ENCODE results near the gene C1QTNF9.

DNA sequence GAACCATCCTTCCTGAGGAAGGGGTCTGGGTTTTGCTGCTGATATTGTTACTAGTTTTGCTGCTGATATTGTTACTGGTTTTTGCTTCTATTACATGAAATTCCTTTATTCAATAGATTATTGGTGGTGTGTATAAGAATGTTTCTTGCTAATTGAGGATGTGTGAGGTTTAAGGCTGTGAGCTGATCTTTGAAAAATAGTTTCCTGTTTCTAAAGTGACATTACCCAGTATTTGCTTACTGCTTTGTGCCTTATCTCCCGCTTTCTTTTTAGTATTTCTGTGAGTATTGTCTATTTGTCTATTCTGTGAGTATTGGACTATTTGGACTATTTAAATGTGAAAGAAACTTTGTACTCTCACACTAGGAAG is 38.2 kb upstream of the C1QTNF9 start:
- TF ChIP-seq CTCF (IDR thresholded peaks at IDR 0.05) (no peak), POLR2AphosphoS5 (IDR thresholded peaks at IDR 0.05; ENCODE audit: insufficient read depth in 1 of 2, low read depth in 1 of 2) (no peak)
